ENCODE measurements around the gene TUT1.
"Not testable (repeated sequence)": the region's sequence is repeated elsewhere in the genome, so short reads cannot be mapped to it uniquely, and the experiment has no call there.

TUT1 gene

DNA sequence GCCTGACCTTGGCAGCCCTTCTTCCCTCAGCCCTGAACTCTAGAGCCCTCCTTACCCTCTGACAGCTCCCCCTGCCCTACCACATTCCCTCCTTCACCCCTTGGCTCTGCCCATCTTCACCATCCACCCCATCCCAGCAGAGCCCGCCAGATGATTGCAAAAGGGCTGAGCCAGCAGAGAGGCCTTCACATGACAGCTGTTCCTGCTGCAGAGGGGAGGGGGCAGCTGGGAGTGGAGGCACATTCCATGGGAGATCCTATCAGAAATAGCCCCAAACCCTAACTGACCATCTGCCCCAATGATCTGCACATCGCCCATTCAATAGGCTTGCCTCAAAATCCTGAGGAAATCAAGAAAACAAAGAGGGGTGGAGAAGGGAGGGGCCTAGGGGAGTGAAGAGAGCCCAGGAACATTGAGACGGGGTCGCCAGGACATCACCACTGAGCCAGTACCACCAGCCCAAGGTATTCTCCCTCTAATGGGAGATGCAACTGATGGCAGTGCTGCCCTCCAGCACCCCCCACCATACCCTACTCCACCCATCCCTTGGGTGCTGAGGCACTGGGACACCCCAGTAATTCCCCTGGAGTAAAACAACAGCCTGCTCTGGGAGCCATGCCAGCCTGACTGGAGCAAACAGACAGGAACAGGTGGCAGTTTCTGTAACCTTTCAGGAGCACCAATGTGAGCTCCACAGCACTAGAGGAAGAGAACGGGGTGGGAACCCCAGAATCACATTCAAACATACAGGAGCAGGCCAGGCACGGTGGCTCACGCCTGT lies 36.7 kb downstream of the TUT1 start:
- TF ChIP-seq, protein P1, sequence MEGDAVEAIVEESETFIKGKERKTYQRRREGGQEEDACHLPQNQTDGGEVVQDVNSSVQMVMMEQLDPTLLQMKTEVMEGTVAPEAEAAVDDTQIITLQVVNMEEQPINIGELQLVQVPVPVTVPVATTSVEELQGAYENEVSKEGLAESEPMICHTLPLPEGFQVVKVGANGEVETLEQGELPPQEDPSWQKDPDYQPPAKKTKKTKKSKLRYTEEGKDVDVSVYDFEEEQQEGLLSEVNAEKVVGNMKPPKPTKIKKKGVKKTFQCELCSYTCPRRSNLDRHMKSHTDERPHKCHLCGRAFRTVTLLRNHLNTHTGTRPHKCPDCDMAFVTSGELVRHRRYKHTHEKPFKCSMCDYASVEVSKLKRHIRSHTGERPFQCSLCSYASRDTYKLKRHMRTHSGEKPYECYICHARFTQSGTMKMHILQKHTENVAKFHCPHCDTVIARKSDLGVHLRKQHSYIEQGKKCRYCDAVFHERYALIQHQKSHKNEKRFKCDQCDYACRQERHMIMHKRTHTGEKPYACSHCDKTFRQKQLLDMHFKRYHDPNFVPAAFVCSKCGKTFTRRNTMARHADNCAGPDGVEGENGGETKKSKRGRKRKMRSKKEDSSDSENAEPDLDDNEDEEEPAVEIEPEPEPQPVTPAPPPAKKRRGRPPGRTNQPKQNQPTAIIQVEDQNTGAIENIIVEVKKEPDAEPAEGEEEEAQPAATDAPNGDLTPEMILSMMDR (conservative IDR thresholded peaks at IDR 0.05; ENCODE audit: low read depth, low read length): no peak

DNA sequence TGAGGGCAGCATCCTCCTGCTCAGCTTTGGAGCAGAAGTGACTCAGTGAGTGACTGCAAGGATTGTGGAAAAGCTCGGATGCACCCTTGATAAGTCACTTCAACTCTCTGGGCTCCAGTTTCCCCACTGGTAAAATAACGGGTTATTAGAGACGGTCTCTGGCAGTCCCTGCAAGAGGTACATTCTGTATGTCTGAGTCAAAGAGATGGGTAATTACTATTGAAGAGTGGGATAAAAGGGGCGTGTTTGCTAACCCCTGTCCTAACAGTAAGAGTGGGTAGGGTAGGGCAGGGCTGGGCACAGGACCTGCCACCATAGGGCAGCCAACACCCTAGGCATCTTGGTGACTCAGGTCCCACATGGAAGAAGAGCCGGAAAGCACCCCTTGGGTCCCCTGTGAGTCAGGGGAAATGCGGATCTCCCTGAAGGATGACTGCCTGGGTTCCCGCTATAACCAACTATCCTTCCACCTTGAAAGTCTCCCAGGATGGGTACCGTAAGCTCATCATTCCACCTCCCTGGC lies 37.4 kb downstream of the TUT1 start:
- peak; percentile 62 for DNase-seq (ENCODE audit: low read depth)
- H3K4me3 ChIP-seq (ENCODE audit: low read depth, low read length): peak overlapping the region; percentile 20
- TF ChIP-seq, protein P1 (conservative IDR thresholded peaks at IDR 0.05; ENCODE audit: low read depth, low read length): no peak

More for the DNA sequence above, 36.7 kb downstream of the TUT1 start:
- H3K4me3 ChIP-seq (ENCODE audit: low read depth, low read length): no peak overlapping the region
- DNase-seq (ENCODE audit: low read depth): no peak

DNA sequence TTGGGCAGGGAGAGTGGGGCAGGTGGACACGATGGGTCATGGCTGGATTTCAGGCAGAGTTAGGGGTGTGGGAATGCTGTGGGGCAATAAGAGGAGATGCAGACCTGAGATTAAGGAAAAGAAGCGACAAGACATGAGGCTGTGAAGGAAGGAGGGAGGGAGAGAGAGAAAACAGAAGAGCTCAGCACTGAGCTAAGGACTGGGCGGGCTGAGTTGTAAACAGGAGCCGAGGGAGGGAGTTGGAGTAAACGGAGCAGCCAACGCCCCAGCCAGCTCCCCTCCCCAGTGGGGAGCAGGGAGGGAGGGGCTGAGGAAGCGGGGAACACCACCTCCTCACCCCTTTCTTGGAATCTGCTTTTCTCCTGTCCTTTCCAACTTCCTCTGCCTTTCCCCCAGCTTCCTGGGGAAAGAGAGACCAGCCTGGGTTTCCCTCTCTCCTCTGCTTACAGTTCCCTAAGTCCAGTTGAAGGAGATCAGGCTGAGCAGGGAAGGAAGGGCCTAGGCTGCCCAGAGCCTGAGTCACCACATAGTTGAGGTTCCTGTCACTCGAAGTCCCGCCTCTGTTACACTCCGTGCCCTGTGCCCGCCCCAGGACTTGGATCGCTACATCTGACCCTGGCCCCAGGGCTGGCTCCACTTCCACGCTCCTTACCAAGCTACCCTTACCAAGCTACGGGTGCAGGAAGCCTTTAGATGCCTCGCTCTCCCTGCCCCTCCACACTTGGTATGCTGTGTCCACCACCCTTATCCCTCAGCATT lies 38.1 kb downstream of the TUT1 start:
- TF ChIP-seq, protein P1 (conservative IDR thresholded peaks at IDR 0.05; ENCODE audit: low read depth, low read length): no peak
- peak; percentile 93 for DNase-seq (ENCODE audit: low read depth)
- H3K4me3 ChIP-seq (ENCODE audit: low read depth, low read length): peak overlapping the region; percentile 39

DNA sequence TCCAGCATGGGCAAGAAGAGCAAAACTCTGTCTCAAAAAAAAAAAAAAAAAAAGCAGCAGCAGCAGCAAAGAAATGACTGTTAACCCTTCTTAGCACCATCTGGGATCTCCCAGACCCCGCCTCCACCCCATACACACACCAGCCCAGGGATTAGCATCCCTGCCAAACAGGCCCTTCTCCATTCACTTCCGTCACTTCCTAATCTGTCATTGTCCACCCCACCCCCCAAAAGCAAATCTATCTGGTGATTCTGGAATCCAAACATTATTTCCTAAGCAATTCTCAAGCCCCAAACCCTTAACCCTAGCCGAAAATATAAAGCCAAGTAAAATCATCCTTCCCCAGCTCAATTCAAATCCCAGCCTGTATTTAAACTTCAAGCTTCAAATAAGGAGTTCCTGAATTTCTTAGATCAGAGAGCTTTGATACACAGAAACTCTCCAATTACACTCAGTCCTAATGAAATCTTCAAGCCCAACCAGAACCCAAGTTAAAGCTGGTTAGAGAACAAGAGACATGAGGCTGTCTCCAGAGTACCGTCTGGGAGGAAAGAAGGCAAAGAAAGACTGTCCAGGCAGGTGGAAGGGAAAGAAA lies 38.7 kb downstream of the TUT1 start:
- no peak for DNase-seq (ENCODE audit: low read depth)
- H3K4me3 ChIP-seq (ENCODE audit: low read depth, low read length): peak overlapping the region; percentile 39
- TF ChIP-seq, protein P1 (conservative IDR thresholded peaks at IDR 0.05; ENCODE audit: low read depth, low read length): no peak

DNA sequence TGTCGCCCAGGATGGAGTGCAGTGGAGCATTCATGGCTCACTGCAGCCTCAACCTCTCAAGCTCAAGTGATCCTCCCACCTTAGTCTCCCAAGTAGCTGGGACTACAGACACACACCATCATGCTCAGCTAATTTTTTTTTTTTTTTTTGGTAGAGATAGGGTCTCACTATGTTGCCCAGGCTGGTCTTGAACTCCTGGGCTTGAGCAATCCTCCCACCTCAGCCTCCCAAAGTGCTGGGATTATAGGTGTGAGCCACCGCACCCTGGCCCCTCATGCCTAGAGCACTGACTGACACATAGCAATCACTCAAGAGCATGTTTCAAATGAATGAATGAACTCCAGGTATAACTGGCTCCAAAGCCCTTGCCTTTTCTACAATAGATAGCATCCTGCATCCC lies 40.8 kb downstream of the TUT1 start:
- not testable (repeated sequence) for H3K4me3 ChIP-seq (ENCODE audit: low read depth, low read length); DNase-seq (ENCODE audit: low read depth)

DNA sequence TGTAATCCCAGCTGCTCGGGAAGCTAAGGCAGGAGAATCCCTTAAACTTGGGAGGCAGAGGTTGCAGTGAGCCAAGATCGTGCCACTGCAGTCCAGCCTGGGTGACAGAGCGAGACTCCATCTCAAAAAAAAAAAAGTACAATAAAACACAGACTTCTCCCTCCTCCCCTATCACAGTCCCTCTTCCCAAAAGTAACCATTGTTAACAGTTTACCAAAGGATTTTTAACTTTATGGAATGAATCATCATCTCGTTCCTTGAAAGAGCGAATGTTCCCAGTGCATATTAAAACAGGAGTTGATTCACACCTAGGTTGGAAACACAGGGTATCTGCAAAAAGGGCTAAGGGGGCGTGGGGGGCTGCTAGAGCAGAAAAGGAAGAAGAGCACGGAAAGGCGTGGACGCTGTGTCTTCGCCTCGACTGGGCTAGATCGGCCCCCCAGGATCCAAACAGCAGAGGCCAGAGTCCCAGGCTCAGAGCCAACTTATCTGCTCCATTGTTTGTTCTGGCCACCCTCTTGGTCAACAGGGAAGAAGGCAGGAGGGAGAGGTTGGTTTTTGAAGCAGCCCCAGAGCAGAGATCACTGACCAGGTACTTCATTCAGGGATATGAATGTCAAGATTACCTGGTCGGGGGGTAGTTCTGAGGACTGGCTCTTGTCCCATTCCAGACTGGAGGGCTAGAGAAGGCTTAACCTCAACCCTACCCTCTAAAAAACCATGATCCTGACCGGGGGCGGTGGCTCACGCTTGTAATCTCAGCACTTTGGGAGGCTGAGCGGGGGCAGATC lies 42.6 kb downstream of the TUT1 start:
- peak; percentile 48 for DNase-seq (ENCODE audit: low read depth)
- TF ChIP-seq, protein P1 (conservative IDR thresholded peaks at IDR 0.05; ENCODE audit: low read depth, low read length): no peak

More for the DNA sequence above, 42.6 kb downstream of the TUT1 start:
- no peak overlapping the region for H3K4me3 ChIP-seq (ENCODE audit: low read depth, low read length)

Data from choroid plexus epithelial cell (primary cell).